B cell (primary cell): ENCODE data around the gene RILPL1. TPM values are rescaled to one million over a fixed set of nuclear protein-coding genes. Genes with fewer than 3 reads are reported as not detected.
A peak's percentile ranks its signal among the peaks of the same experiment; 100 is the strongest.

Experiments
- ATAC-seq: fragments of 200-7000 bp; cut with Tn5 transposase; one replicate; pipeline ENCODE4 v1.10.0; 2021; ENCODE audit warnings: low read depth, mild to moderate bottlenecking, moderate number of reproducible peaks, moderate library complexity
- CTCF ChIA-PET: fragments of 350-600 bp; sonication (Branson Sonifier 250); formaldehyde crosslinking; loops from one replicate; lab custom pipeline; 2021; ENCODE audit warnings: antibody characterized with exemption, inconsistent platforms; lab: Charles Lee
- POLR2A ChIA-PET: fragments of 350-600 bp; sonication (Branson Sonifier 250); formaldehyde crosslinking; loops from one replicate; lab custom pipeline; 2021; ENCODE audit warnings: antibody characterized with exemption; lab: Charles Lee
- DNase-seq: peaks from one replicate; pipeline ENCODE4 v3.0.0; 2013
- H2AFZ ChIP-seq: 2 replicates; pipeline ENCODE4 v1.6.1; 2012; ENCODE audit warnings: mild to moderate bottlenecking, low read depth, low read length; ENCODE audit not compliant: insufficient read depth, poor library complexity, severe bottlenecking
- H3K27ac ChIP-seq, 2 donors: 1 replicate in 1 of 2; 2 replicates in 1 of 2; pipeline ENCODE4 v1.5.1; 2012 to 2013; ENCODE audit warnings: low read length in 2 of 2, mild to moderate bottlenecking in 2 of 2, moderate library complexity in 1 of 2
- H3K27me3 ChIP-seq, 4 experiments: fragments of 200-600 bp in 1 of 4; sonication (generic) in 1 of 4; replicated peaks in 1 of 4; 1 replicate in 2 of 4; 2 replicates in 2 of 4; pipeline versions ENCODE4 v1.6.1 to v1.7.0; 2013 to 2016; ENCODE audit warnings: low read length in 3 of 4, mild to moderate bottlenecking in 2 of 4, mixed read lengths in 1 of 4, moderate library complexity in 1 of 4; ENCODE audit not compliant: insufficient read depth in 4 of 4, control insufficient read depth in 3 of 4; ENCODE audit errors: control extremely low read depth in 1 of 4
- H3K36me3 ChIP-seq, 2 experiments: replicated peaks in 1 of 2; 1 replicate in 1 of 2; 2 replicates in 1 of 2; pipeline versions ENCODE4 v1.6.1 to v1.7.1; 2013; ENCODE audit warnings: low read length in 1 of 2; ENCODE audit not compliant: insufficient read depth in 2 of 2, control insufficient read depth in 1 of 2; ENCODE audit errors: control extremely low read depth in 1 of 2, extremely low read depth in 1 of 2
- H3K4me1 ChIP-seq, 2 donors: fragments of 200-600 bp in 1 of 2; sonication (generic) in 1 of 2; 1 replicate in 1 of 2; 2 replicates in 1 of 2; pipeline versions ENCODE4 v1.5.1 to v1.6.1; 2013 to 2017; ENCODE audit warnings: low read length in 2 of 2; ENCODE audit not compliant: control insufficient read depth in 2 of 2, insufficient read depth in 2 of 2
- H3K4me2 ChIP-seq: replicated peaks from 2 replicates; pipeline ENCODE3; 2012; ENCODE audit warnings: mild to moderate bottlenecking, low read depth, low read length; ENCODE audit not compliant: poor library complexity, severe bottlenecking
- H3K4me3 ChIP-seq, 5 experiments: fragments of 200-600 bp in 1 of 5; sonication (generic) in 1 of 5; 1 replicate in 3 of 5; 2 replicates in 2 of 5; pipeline versions ENCODE4 v1.5.1 to v1.7.0; 2011 to 2016; ENCODE audit warnings: low read length in 4 of 5, mild to moderate bottlenecking in 4 of 5, low read depth in 2 of 5, control low read depth in 1 of 5, moderate library complexity in 1 of 5; ENCODE audit not compliant: insufficient read depth in 1 of 5; ENCODE audit errors: control extremely low read depth in 1 of 5, extremely low read depth in 1 of 5
- H3K79me2 ChIP-seq: fragments of 200-600 bp; sonication (generic); one replicate; pipeline ENCODE4 v1.6.0; 2016; ENCODE audit warnings: low read length; ENCODE audit not compliant: control insufficient read depth, insufficient read depth
- H3K9ac ChIP-seq: fragments of 200-600 bp; sonication (generic); 2 replicates; pipeline ENCODE4 v1.6.1; 2017; ENCODE audit warnings: mild to moderate bottlenecking, low read length, moderate library complexity
- H3K9me3 ChIP-seq, 3 donors: one replicate each; pipeline versions ENCODE4 v1.6.1 to v1.7.1; 2013; ENCODE audit warnings: low read length in 2 of 3; ENCODE audit not compliant: control insufficient read depth in 2 of 3, insufficient read depth in 1 of 3; ENCODE audit errors: control extremely low read depth in 1 of 3
- H4K20me1 ChIP-seq: 2 replicates; pipeline ENCODE4 v1.6.0; 2012; ENCODE audit warnings: mild to moderate bottlenecking, low read length; ENCODE audit not compliant: insufficient read depth, control insufficient read depth, poor library complexity, severe bottlenecking
- H3K27ac Mint-ChIP-seq: one replicate; pipeline ENCODE4 v1.8.0; 2021; ENCODE audit warnings: mixed read lengths
- H3K27me3 Mint-ChIP-seq: one replicate; pipeline ENCODE4 v1.8.0; 2021; ENCODE audit warnings: mixed read lengths
- H3K4me1 Mint-ChIP-seq: one replicate; pipeline ENCODE4 v1.8.0; 2021; ENCODE audit warnings: mixed read lengths
- H3K4me3 Mint-ChIP-seq: one replicate; pipeline ENCODE4 v1.8.0; 2021; ENCODE audit warnings: mixed read lengths
- H3K9me3 Mint-ChIP-seq: one replicate; pipeline ENCODE4 v1.8.0; 2022; ENCODE audit warnings: mixed read lengths; ENCODE audit not compliant: insufficient read depth
- EZH2 ChIP-seq: IDR thresholded peaks from 2 replicates; pipeline ENCODE4 v1.6.1; 2012; ENCODE audit warnings: borderline replicate concordance, low read depth, mild to moderate bottlenecking, moderate library complexity, low read length; ENCODE audit not compliant: insufficient read depth, poor library complexity, severe bottlenecking
- WGBS: methylation state at CpG from one replicate; pipeline ENCODE4 v1.1.5; 2013; ENCODE audit warnings: missing lambda C conversion rate; ENCODE audit not compliant: insufficient coverage; 5-methylcytosine and 5-hydroxymethylcytosine counted together
- intact Hi-C: fragments of 100-400 bp; cut with micrococcal nuclease; formaldehyde crosslinking; loops from one replicate; pipeline ENCODE4 v1.10.0; 2022
- polyA plus RNA-seq: library from polyadenylated mRNA; depleted of rRNA; stranded (reverse); fragments of >200 nt; gene quantifications from 2 replicates; pipeline ENCODE4 v1.2.3, GENCODE V29; 2012
- total RNA-seq, 2 donors: library from RNA; stranded (reverse); fragments of 120-200 nt in 1 of 2; gene quantifications; 1 replicate in 1 of 2; 2 replicates in 1 of 2; pipeline versions ENCODE4 v1.2.3 to v1.2.4, GENCODE V29; 2013 to 2022
- TF ChIP-seq, protein P1 (sequence below): fragments of 200-600 bp; IDR thresholded peaks from one replicate; pipeline ENCODE4 v1.8.0; 2022; ENCODE audit warnings: antibody characterized with exemption, mild to moderate bottlenecking

RILPL1 gene
- total and polyA plus RNA-seq, 2 donors (not counting 1 experiment from before 2014, with no cell fraction given): 2.6 to 2.8 TPM

GRCh38 chr12:123428591-123428990 is 104.9 kb downstream of the RILPL1 start:
- Histone ChIP-seq H4K20me1 (no peaks in the 10 kb centered on the region), H3K9ac (no peak overlapping the region), H3K27ac (peak overlapping the region; percentile 67 to 76), H3K36me3 (peaks cover 2 to 19% of the 10 kb centered on the region in 2 experiments), H2AFZ (no peak overlapping the region), H3K4me2 (no peak overlapping the region), H3K4me1 (peaks cover 37 to 42% of the 10 kb centered on the region in 2 donors), H3K79me2 (peaks cover 33% of the 10 kb centered on the region), H3K4me3 (no peak overlapping the region), H3K9me3 (peaks cover 0 to 4% (median 0%) of the 10 kb centered on the region in 3 donors), H3K27me3 (no peaks in the 10 kb centered on the region)
- no peak for TF ChIP-seq EZH2
- TF ChIP-seq, protein P1, sequence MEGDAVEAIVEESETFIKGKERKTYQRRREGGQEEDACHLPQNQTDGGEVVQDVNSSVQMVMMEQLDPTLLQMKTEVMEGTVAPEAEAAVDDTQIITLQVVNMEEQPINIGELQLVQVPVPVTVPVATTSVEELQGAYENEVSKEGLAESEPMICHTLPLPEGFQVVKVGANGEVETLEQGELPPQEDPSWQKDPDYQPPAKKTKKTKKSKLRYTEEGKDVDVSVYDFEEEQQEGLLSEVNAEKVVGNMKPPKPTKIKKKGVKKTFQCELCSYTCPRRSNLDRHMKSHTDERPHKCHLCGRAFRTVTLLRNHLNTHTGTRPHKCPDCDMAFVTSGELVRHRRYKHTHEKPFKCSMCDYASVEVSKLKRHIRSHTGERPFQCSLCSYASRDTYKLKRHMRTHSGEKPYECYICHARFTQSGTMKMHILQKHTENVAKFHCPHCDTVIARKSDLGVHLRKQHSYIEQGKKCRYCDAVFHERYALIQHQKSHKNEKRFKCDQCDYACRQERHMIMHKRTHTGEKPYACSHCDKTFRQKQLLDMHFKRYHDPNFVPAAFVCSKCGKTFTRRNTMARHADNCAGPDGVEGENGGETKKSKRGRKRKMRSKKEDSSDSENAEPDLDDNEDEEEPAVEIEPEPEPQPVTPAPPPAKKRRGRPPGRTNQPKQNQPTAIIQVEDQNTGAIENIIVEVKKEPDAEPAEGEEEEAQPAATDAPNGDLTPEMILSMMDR: no peak
- Mint-ChIP-seq H3K4me3 (peak overlapping the region; percentile 29), H3K4me1 (peaks cover 41% of the 10 kb centered on the region), H3K27ac (peak overlapping the region; percentile 95), H3K9me3 (no peaks in the 10 kb centered on the region), H3K27me3 (no peaks in the 10 kb centered on the region)
- 100% methylated on average over 3 of the region's 6 CpGs for WGBS
- intact Hi-C loops: loop anchor here (5.0 to 10.0 kb wide), 2 partner anchors 594 to 656 kb away; partner anchors contain the start of genes CCDC62 and HIP1R
- POLR2A ChIA-PET: interaction anchor here (0.6 to 2.6 kb wide), 4 partner anchors 17 to 63 kb away, joined by 5 to 28 read pairs (median 10); partner anchors contain the start of genes SBNO1 and SNRNP35
- ATAC-seq (no peak), DNase-seq (no peak)
- CTCF ChIA-PET: interaction anchor here (2.6 kb wide), 1 partner anchor 30 kb away, joined by 16 read pairs; the partner anchor contains the start of gene SNRNP35
